HepG2 (cell line): Measurements from ENCODE around the gene STPG4.

Experiments used
- HDAC6 ChIP-seq: fragments of 200-600 bp; sonication (generic); IDR thresholded peaks from 2 replicates; pipeline ENCODE4 v1.7.0; 2017; ENCODE audit warnings: mild to moderate bottlenecking, antibody characterized with exemption, low read length, low read depth
- JARID2 ChIP-seq: sonication (generic); formaldehyde crosslinking; IDR thresholded peaks from 2 replicates; pipeline ENCODE4 v1.8.1; 2023; ENCODE audit warnings: missing genetic modification reagents, inconsistent platforms; ENCODE audit not compliant: insufficient replicate concordance
- NR2C2 ChIP-seq: sonication (generic); formaldehyde crosslinking; IDR thresholded peaks from 2 replicates; pipeline ENCODE4 v1.4.0; 2020; ENCODE audit warnings: missing genetic modification reagents, mild to moderate bottlenecking, moderate library complexity, borderline replicate concordance
- POLR2A ChIP-seq, 2 experiments: IDR thresholded peaks; 2 replicates each; pipeline ENCODE4 v1.6.1; 2011; ENCODE audit warnings: low read depth in 2 of 2, low read length in 2 of 2, mild to moderate bottlenecking in 1 of 2, moderate library complexity in 1 of 2; ENCODE audit not compliant: insufficient read depth in 1 of 2
- ZNF17 ChIP-seq: sonication (generic); formaldehyde crosslinking; IDR thresholded peaks from 2 replicates; pipeline ENCODE4 v1.5.0; 2020; ENCODE audit warnings: mild to moderate bottlenecking, missing genetic modification reagents
- ZZZ3 ChIP-seq: sonication (generic); formaldehyde crosslinking; IDR thresholded peaks from 2 replicates; pipeline ENCODE4 v1.4.0; 2020; ENCODE audit warnings: missing genetic modification reagents, mild to moderate bottlenecking, borderline replicate concordance
- TF ChIP-seq, protein P1 (sequence below): sonication (generic); formaldehyde crosslinking; IDR thresholded peaks from 2 replicates; pipeline ENCODE4 v1.5.0; 2020; ENCODE audit warnings: mild to moderate bottlenecking, missing genetic modification reagents, moderate library complexity

DNA sequence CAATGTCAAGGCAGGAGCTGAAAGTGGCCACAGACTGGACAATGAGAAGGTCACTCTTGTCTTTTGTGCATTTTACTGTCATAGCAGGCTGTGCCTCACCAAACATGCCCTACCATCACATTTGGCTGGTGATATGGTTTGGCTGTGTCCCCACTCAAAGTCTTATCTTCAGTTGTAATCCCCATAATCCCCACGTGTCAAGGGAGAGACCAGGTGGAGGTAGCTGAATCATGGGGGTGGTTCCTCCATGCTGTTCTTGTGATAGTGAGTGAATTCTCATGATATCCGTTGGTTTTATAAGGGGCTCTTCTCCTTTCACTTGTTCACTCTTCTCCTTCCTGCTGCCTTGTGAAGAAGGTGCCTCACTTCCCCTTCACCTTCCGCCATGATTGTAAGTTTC is 49.6 kb upstream of the STPG4 start:
- TF ChIP-seq ZZZ3 (CRISPR knock-in tag) (no peak), HDAC6 (no peak), NR2C2 (CRISPR knock-in tag) (no peak), POLR2A (IDR thresholded peaks at IDR 0.05; ENCODE audit: insufficient read depth in 1 of 2, low read depth in 2 of 2, low read length in 2 of 2) (no peak), ZNF17 (CRISPR knock-in tag) (no peak), JARID2 (CRISPR knock-in tag) (no peak)
- TF ChIP-seq, protein P1, sequence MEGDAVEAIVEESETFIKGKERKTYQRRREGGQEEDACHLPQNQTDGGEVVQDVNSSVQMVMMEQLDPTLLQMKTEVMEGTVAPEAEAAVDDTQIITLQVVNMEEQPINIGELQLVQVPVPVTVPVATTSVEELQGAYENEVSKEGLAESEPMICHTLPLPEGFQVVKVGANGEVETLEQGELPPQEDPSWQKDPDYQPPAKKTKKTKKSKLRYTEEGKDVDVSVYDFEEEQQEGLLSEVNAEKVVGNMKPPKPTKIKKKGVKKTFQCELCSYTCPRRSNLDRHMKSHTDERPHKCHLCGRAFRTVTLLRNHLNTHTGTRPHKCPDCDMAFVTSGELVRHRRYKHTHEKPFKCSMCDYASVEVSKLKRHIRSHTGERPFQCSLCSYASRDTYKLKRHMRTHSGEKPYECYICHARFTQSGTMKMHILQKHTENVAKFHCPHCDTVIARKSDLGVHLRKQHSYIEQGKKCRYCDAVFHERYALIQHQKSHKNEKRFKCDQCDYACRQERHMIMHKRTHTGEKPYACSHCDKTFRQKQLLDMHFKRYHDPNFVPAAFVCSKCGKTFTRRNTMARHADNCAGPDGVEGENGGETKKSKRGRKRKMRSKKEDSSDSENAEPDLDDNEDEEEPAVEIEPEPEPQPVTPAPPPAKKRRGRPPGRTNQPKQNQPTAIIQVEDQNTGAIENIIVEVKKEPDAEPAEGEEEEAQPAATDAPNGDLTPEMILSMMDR, result no peak
